ENCODE data around the gene CUL1.

Gene CUL1

DNA sequence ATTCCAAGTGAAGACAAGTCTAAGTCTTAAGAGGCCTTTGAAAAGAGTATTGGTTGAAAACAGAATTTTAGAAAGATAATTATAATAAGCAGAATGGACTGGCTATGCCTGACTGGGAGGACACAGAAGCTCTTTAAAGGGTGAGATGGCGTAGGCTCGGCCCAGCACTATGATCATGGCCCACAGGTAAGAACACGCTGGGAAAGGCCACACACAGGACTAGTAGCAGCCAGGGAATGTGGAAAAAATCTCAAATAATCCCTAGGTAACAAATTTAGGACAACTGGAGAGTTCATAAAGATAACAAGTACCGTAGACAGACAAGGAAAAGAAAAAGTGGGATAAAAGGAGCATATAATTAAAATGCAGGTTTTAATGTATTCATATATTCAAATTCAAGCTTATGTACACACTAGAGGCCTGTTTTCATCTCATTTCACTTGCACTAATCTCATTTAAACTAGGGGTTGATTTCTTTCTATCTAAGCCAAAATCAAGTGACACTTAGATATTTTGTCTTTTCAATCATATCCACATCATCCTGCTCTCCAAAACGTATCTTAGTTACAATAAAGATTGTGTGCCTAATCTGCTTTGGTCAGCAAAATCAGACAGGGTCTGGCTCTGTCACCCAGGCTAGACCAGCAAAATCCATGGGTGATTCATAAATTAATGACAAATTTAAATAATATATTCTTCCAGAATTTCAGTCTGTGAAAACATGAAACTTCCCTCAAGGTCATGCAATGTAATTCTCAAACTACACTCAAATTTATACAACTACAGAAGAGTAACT lies 132.4 kb downstream of the CUL1 start:
- H3K4me3 ChIP-seq (ENCODE audit: low read length): no peak overlapping the region
- no peak for DNase-seq (ENCODE audit: low read depth)
- no peak for TF ChIP-seq CTCF (conservative IDR thresholded peaks at IDR 0.05; ENCODE audit: low read length)

GRCh38 chr7:148831782-148832181 lies 133.1 kb downstream of the CUL1 start:
- DNase-seq (ENCODE audit: low read depth): no peak
- TF ChIP-seq CTCF (conservative IDR thresholded peaks at IDR 0.05; ENCODE audit: low read length): no peak

DNA sequence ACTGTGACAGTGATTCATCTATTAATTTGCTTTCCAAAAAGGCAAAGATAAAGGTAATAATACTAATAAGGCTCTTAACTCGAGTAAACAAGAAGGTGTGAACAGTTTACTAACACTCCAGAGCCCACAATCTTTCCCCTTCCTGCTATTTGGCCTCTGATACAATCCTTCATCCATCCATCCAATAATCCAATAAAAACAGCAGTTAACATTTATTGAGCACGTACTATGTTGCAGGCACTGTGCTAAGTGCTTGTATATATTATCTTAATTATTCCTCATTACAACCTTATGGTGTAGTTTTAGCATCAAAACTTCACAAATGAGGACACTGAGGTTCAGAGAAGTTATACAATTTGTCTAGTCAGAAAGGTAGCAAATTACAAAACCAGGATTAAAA lies 135.9 kb downstream of the CUL1 start:
- TF ChIP-seq CTCF (conservative IDR thresholded peaks at IDR 0.05; ENCODE audit: low read length): no peak
- no peak for DNase-seq (ENCODE audit: low read depth)
- no peak overlapping the region for H3K4me3 ChIP-seq (ENCODE audit: low read length)

More at GRCh38 chr7:148831782-148832181, 133.1 kb downstream of the CUL1 start:
- no peak overlapping the region for H3K4me3 ChIP-seq (ENCODE audit: low read length)

- no peak for TF ChIP-seq CTCF (conservative IDR thresholded peaks at IDR 0.05; ENCODE audit: low read length)
- no peak overlapping the region for H3K4me3 ChIP-seq (ENCODE audit: low read length)
- DNase-seq (ENCODE audit: low read depth): no peak
These were observed 137.2 kb downstream of the CUL1 start for GRCh38 chr7:148835854-148836253.

GRCh38 chr7:148838905-148839304 lies 140.2 kb downstream of the CUL1 start:
- TF ChIP-seq CTCF (conservative IDR thresholded peaks at IDR 0.05; ENCODE audit: low read length): no peak
- H3K4me3 ChIP-seq (ENCODE audit: low read length): no peak overlapping the region
- no peak for DNase-seq (ENCODE audit: low read depth)

GRCh38 chr7:148847815-148848734 lies 149.4 kb downstream of the CUL1 start:
- TF ChIP-seq CTCF (conservative IDR thresholded peaks at IDR 0.05; ENCODE audit: low read length): no peak
- no peak for DNase-seq (ENCODE audit: low read depth)
- H3K4me3 ChIP-seq (ENCODE audit: low read length): no peak overlapping the region
